Measurements from ENCODE around the gene KIAA0930. TPM values are rescaled to one million over a fixed set of nuclear protein-coding genes. Genes with fewer than 3 reads are reported as not detected.
"Not testable (repeated sequence)": the region's sequence is repeated elsewhere in the genome, so short reads cannot be mapped to it uniquely, and the experiment has no call there.

The KIAA0930 gene
- total RNA-seq, 1 experiment from 2014 or later, result 15.2 TPM

DNA sequence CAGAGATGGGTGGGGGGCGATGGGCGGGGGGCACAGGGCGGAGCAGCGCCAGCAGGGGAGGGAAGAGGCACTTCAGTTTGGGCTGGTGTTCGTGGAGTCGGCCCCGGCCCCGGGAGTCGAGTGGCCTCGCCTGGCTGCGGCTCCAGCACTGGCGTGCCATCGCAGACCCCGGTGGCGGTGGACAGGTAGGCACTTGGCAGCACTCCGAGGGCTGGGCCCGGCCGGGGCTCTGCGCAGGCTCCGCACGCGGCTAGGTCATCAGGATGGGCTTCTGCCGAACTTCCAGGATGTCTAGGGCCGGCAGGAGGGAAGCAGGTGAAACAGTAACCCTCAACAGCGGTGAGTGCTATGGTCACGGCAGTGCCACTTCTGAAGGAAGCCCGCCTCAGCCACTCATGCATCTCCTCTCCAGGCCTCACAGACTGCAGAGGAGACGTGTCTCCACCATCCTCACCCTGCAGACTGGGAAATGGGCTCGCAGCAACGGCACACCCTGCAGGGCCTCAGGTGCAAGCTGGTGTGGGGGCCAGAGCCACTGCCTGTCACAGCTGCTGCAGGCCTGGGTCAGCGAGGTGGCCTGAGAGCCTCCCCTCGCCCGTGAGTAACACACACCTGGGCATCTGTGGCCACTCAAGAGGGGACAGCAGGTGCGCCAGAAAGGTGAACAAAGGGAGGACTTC lies 43.6 kb downstream of the KIAA0930 start:
- Histone ChIP-seq H3K36me3 (no peaks in the 10 kb centered on the region), H3K4me3 (no peak overlapping the region), H3K27ac (no peak overlapping the region), H3K27me3 (no peaks in the 10 kb centered on the region), H3K4me1 (peaks cover 19% of the 10 kb centered on the region), H3K9me3 (replicated peaks) (no peaks in the 10 kb centered on the region)
- no peak for DNase-seq

DNA sequence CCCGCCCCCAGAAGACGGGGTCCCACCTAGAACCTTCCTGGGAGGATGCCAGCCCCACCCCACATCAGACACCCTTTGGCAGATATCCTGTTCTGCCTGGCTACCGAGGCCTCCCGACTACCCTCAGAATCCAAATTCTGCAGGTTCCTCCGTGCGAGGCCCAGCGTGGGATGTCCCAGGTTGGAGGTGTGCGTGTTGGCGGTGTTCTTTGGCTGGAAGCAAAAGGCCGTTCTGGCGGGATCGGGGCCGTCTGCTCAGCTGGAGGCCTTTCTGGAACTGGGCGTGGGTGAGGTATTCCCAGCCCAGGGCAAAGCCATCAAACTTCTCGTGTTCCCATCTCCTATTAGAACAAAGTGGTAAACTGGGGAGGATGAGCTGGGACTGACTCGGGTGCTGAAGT lies 44.4 kb downstream of the KIAA0930 start:
- Histone ChIP-seq H3K27me3 (no peaks in the 10 kb centered on the region), H3K27ac (no peak overlapping the region), H3K4me1 (peaks cover 12% of the 10 kb centered on the region), H3K9me3 (replicated peaks) (no peaks in the 10 kb centered on the region), H3K4me3 (no peak overlapping the region), H3K36me3 (no peaks in the 10 kb centered on the region)
- DNase-seq, result no peak

DNA sequence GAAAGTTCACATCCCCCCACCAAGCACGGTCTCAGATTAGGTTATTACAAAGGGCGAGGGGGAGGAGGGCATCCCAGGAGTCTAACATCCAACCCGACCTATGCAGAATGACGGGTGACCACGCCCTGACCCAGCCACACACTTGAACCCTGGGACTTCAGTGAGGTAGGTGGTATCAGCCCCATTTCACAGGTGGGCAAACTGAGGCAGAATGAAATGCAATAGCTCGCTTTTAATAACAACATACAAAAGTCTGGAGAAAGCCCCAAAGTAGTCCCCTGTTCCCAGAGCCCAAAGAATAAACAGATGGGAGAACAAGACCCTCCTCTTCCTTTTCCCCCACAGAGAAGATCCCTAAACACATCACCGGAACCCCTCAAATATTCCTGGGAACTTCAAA lies 45.1 kb downstream of the KIAA0930 start:
- H3K36me3 ChIP-seq, result no peaks in the 10 kb centered on the region
- H3K9me3 ChIP-seq (replicated peaks), result no peaks in the 10 kb centered on the region
- H3K27me3 ChIP-seq, result no peaks in the 10 kb centered on the region
- no peak overlapping the region for H3K4me3 ChIP-seq
- H3K27ac ChIP-seq, result no peak overlapping the region
- H3K4me1 ChIP-seq, result peaks cover 5% of the 10 kb centered on the region; the same call in 1 of the 2 replicates
- DNase-seq, result no peak

DNA sequence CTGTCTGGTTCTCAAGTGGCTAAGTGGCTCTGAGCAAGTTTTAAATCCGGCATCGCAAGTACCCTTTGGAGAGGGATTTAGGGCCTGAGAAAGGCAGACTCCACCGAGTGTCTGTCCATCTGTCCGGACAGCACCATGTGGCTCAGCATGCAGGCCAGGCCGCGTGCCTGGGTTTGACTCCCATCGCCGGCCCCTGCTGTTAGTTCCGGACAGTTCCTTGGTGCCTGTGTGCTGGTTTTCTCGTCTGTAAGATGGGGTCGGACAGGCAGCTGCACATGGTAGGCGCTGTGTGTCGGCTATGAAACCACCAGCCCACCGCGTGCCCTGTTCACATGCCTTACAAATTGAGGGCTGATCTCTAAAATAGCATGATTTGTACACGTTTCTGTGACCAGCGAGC lies 46.0 kb downstream of the KIAA0930 start:
- no peak for DNase-seq
- H3K36me3 ChIP-seq, result no peaks in the 10 kb centered on the region
- no peak overlapping the region for H3K27ac ChIP-seq
- no peak overlapping the region for H3K4me3 ChIP-seq
- H3K27me3 ChIP-seq, result no peaks in the 10 kb centered on the region
- no peaks in the 10 kb centered on the region for H3K9me3 ChIP-seq (replicated peaks)
- no peaks in the 10 kb centered on the region for H3K4me1 ChIP-seq

DNA sequence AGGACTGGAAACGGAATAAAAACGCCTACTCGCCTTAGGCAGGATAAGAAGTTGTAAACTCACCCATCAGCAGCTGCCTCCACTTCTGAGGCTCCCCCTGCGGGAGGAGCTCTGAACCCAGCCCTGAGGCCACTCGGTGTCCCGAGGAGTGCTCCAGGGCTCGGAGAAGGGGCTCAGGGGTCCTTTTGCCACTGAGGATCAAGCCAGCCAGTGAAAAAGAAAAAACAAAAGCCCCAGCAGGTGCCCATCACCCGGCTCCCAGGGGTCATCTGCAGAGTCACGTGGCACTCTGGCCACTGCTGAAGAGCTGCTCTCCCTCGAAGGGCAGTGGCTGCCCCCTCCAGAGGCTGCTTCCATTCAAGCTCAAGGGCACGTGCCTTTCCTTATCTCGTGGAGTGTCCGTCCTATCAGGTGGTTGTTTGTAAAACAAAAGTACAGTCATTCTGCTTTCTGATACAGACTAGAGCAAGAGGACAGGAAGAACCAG lies 48.0 kb downstream of the KIAA0930 start:
- Histone ChIP-seq H3K9me3 (replicated peaks) (no peaks in the 10 kb centered on the region), H3K4me1 (no peaks in the 10 kb centered on the region), H3K27ac (no peak overlapping the region), H3K4me3 (no peak overlapping the region), H3K36me3 (no peaks in the 10 kb centered on the region), H3K27me3 (no peaks in the 10 kb centered on the region)
- DNase-seq, result peak in 1 of 2 experiments; percentile 17

DNA sequence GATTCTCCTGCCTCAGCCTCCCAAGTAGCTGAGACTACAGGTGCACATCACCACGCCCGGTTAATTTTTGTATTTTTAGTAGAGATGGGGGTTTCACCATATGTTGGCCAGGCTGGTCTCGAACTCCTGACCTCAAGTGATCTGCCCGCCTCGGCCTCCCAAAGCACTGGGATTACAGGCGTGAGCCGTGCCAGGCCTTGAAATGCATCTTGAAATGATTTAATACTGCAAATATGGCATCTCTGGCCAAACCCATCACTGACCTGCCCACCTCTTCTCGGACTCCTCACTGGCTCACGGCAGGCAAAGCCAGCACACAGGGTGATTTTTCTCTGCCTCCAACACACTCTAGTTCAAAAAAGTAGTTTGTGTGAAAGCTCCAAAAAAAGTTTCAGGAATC lies 48.9 kb downstream of the KIAA0930 start:
- H3K27ac ChIP-seq; H3K27me3 ChIP-seq; H3K36me3 ChIP-seq; H3K4me1 ChIP-seq; DNase-seq; H3K4me3 ChIP-seq; H3K9me3 ChIP-seq (replicated peaks): not testable (repeated sequence)

DNA sequence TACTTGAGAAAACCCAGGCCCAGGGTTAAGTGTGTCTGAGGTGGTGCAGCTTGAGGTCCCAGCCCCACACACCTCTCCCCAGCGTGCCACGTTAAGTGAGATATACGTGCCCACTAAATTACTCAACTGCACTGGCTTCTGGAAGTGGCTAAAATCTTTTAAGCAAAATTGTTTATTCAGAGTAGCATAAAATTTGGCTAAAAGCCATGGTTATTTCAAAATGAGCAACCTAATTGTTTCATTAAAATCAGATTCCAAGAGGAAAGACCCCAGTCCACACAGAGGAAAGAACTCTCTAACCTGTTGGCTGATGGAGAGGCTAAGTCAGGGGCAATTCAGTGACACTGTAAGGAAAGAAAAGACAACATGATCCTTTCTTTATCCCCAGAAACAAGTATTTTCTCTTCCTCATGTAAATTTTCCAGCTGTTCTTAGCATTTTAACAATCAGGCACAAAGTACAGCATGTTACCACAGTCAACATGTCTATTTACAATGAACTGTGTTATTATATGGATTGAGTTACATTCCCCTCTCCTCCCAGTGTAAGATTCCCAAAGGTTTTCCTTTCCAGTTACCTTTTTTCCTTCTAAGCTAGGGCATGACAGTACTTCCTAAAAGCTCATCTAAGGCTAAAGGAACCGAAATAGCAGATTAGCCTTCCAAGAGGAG lies 50.4 kb downstream of the KIAA0930 start:
- H3K36me3 ChIP-seq, result peaks cover 2% of the 10 kb centered on the region; the same call in 1 of the 2 replicates
- no peak for DNase-seq

DNA sequence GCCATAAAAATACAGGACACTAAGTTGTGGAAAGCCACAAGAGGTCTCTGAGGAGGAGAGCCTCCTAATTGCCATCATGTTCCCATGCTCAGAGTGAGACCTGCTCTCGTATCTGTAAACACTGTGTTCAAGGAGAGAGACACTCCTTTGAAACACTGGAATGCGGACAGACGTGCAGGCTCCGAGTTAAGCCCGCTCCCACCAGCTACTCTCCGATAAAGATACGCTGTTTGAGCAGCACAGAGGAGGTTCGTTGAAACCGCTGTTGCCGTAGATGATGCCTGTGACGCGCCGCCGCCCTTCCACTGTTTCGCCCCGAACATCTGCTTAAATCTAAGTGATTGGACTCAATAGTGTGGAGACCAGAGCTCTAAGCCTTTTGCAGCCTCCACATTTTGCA lies 51.9 kb downstream of the KIAA0930 start:
- H3K4me3 ChIP-seq, result no peak overlapping the region
- no peaks in the 10 kb centered on the region for H3K9me3 ChIP-seq (replicated peaks)
- H3K27ac ChIP-seq, result no peak overlapping the region
- no peaks in the 10 kb centered on the region for H3K4me1 ChIP-seq
- H3K27me3 ChIP-seq, result no peaks in the 10 kb centered on the region
- H3K36me3 ChIP-seq, result peaks cover 5% of the 10 kb centered on the region; the same call in 1 of the 2 replicates
- no peak for DNase-seq

More for the DNA sequence above, 50.4 kb downstream of the KIAA0930 start:
- no peak overlapping the region for H3K4me3 ChIP-seq
- H3K4me1 ChIP-seq, result no peaks in the 10 kb centered on the region
- H3K9me3 ChIP-seq (replicated peaks), result no peaks in the 10 kb centered on the region
- H3K27ac ChIP-seq, result no peak overlapping the region
- H3K27me3 ChIP-seq, result no peaks in the 10 kb centered on the region

DNA sequence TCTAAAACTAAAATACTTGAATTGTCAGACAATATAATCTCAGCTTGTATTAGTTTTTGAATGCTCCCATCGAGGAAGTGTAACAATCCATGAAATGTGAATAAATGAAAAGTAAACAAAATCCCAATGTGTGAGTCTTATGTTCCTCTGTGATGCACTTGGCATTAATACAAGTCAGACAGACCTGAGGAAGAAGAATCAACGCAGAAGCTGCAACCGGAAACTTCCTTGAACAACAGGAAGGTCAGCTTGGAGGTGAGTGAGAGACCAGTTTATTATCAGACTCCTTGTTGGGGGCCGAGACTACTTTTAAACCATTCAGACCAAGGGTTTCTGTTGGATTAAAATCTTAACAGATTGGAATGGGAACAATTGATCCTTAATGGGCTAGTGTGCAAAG lies 52.8 kb downstream of the KIAA0930 start:
- no peak for DNase-seq
- Histone ChIP-seq H3K4me1 (no peaks in the 10 kb centered on the region), H3K4me3 (no peak overlapping the region), H3K9me3 (replicated peaks) (no peaks in the 10 kb centered on the region), H3K27me3 (no peaks in the 10 kb centered on the region), H3K27ac (no peak overlapping the region), H3K36me3 (peaks cover 12% of the 10 kb centered on the region)

DNA sequence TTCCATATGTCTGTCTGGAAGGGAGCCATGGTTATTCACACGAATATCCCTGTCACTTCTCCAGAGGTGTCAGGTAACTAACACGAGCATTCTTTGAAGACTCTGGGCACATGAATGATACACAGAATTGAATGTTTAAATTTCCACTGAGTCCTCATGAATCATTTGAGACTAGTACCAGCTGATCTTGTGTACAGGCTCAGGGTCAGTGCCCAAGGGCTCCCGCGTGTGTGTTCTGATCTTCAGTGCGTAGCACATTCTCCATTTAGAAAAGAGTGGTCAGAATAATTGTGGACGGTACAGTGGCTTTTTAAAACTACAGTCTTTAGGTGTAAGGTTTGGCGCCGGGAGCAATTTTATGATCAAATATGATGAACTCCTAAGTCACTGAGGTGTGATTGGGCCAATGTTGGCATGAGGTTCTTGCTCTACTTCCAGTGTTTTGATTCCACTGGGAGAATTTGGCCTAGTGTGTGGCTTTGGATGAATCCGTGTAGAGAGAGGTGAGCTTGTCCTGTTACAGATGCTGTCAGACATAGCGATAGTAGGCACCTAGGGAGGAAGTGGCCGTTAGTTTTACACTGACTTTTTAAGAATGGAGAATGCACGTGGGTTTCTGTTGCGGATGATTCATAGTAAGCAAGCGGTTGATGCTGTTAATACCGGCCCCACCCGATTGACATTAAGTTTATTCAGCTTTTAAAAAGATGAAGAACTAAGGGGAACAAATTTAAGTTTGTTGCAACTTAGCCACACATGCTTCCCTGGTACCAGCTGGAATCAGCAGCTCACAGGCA lies 54.8 kb downstream of the KIAA0930 start:
- DNase-seq, result no peak
- Histone ChIP-seq H3K27ac (no peak overlapping the region), H3K36me3 (peaks cover 28% of the 10 kb centered on the region)

DNA sequence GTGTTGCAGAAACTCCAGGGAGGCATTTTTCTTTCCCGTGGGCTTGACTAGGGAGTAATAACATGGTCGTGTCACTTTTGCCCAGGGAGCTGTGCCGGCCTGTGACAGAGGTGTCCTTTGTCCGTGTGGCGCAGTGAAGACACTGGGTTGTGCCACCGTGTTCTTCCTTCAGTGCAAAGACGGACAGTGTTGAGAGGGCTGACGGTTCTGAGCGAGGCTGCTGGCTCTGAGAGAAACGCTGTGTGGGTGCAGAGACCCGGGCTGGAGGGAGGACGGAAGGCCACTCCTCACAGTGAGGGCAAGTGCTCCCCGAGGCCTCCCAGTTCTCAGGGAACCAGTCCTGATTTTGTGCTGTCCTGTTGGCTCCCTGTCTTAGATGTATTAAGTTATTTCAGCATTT lies 56.7 kb downstream of the KIAA0930 start:
- no peak overlapping the region for H3K27ac ChIP-seq

More for the DNA sequence above, 54.8 kb downstream of the KIAA0930 start:
- no peaks in the 10 kb centered on the region for H3K27me3 ChIP-seq
- H3K4me3 ChIP-seq, result no peak overlapping the region
- H3K9me3 ChIP-seq (replicated peaks), result no peaks in the 10 kb centered on the region
- H3K4me1 ChIP-seq, result no peaks in the 10 kb centered on the region

DNA sequence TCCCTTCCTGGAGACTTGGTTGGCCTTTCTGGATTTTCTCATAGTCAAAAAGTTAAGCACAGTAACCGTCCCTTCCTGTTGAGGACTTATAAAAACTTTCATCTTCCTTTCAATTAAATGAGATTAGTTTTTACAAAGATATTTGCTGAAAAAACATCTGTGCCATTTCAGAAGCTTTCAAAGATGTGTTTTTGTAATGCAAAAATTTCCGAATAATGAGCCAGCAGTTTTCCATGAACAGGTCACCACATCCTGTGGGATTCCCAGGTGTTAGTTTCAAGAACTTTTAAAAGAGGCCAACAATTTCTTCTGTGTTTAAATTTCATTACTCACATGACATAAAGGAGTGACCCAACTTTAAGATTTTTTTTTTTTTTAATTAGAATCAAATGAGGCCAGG lies 58.9 kb downstream of the KIAA0930 start:
- Histone ChIP-seq H3K27ac (no peak overlapping the region), H3K9me3 (replicated peaks) (no peaks in the 10 kb centered on the region), H3K4me3 (no peak overlapping the region), H3K27me3 (no peaks in the 10 kb centered on the region), H3K36me3 (peaks cover 60% of the 10 kb centered on the region), H3K4me1 (no peaks in the 10 kb centered on the region)
- DNase-seq, result no peak

More for the DNA sequence above, 56.7 kb downstream of the KIAA0930 start:
- Histone ChIP-seq H3K36me3 (peaks cover 43% of the 10 kb centered on the region), H3K4me3 (no peak overlapping the region), H3K9me3 (replicated peaks) (no peaks in the 10 kb centered on the region), H3K4me1 (no peaks in the 10 kb centered on the region), H3K27me3 (no peaks in the 10 kb centered on the region)
- DNase-seq, result no peak

DNA sequence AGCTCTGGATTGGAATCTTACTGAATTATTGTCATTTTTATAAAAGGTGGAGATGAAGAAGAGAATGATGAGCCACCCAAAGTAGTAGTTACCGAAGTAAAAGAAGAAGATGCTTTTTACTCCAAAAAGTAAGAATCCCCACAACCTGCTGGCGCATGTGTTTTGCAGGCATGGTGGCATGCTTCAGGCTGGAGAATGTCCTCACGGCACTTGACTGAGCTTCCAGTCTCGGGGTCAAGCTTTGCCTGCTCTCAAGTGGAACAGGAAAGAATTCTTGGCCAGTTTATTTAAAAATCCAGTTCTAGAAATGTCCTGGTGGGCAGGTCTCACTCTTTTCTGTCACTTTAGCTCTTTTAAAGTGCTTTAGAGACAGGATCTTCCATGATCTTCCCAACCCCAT lies 59.5 kb downstream of the KIAA0930 start:
- no peak for DNase-seq
- Histone ChIP-seq H3K9me3 (replicated peaks) (no peaks in the 10 kb centered on the region), H3K27ac (no peak overlapping the region), H3K36me3 (peaks cover 65% of the 10 kb centered on the region), H3K27me3 (no peaks in the 10 kb centered on the region), H3K4me3 (no peak overlapping the region), H3K4me1 (no peaks in the 10 kb centered on the region)

DNA sequence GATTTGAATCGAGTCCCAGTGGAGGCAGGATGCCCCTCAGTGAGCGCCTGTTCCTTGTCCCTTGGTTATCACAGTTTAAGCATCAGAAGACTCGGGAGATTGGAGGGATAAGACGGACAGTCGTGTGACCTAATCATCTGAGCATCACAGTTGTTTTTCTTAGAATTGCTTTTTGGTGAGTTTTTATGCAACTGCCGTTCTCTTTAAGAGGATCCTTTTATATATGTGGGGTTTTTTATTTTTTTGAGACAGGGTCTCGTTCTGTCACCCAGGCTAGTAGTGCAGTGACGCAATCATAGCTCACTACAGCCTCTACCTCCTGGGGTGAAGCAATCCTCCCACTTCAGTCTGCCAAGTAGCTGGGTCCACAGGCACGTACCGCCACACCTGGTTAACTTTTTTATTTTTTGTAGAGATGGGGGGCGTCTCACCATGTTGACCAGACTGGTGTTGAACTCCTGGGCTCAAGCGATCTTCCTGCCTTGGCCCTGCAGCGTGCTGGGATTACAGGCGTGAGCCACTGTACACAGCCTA lies 60.5 kb downstream of the KIAA0930 start:
- no peak for DNase-seq
- H3K4me3 ChIP-seq, result no peak overlapping the region
- H3K4me1 ChIP-seq, result no peaks in the 10 kb centered on the region
- no peaks in the 10 kb centered on the region for H3K27me3 ChIP-seq
- H3K27ac ChIP-seq, result no peak overlapping the region
- no peaks in the 10 kb centered on the region for H3K9me3 ChIP-seq (replicated peaks)
- peaks cover 72% of the 10 kb centered on the region for H3K36me3 ChIP-seq
